ENCODE data around the gene POC1A. TPM values are rescaled to one million over a fixed set of nuclear protein-coding genes. Genes with fewer than 3 reads are reported as not detected.

Gene POC1A
- total RNA-seq, 1 experiment from 2014 or later: 43.0 TPM

- Histone ChIP-seq H3K79me2 (ENCODE audit: low read length) (0 out of 2 replicates have a peak, but pooled peaks cover 2% of the 10 kb centered on the region), H3K9ac (ENCODE audit: low read length) (no peak overlapping the region), H3K27me3 (ENCODE audit: low read length) (no peaks in the 10 kb centered on the region), H3K4me2 (ENCODE audit: low read length) (no peak overlapping the region), H3K9me3 (ENCODE audit: low read length) (no peaks in the 10 kb centered on the region), H3K4me3 (ENCODE audit: low read length) (no peak overlapping the region), H3F3A (ENCODE audit: low read length, unreplicated experiment) (peaks cover 4% of the 10 kb centered on the region), H3K4me1 (ENCODE audit: insufficient read depth, low read length) (peaks cover 14% of the 10 kb centered on the region), H3K36me3 (ENCODE audit: low read depth, low read length) (peaks cover 4% of the 10 kb centered on the region; the same call in 1 of the 2 replicates), H3K27ac (ENCODE audit: low read length) (no peak overlapping the region), H2AFZ (ENCODE audit: low read length) (no peak overlapping the region), H4K20me1 (ENCODE audit: low read length) (no peaks in the 10 kb centered on the region), H3K9me2 (replicated peaks; ENCODE audit: low read length) (no peaks in the 10 kb centered on the region)
- TF ChIP-seq EZH2phosphoT487 (IDR thresholded peaks at IDR 0.05; ENCODE audit: borderline replicate concordance, low read length) (no peak), EZH2 (IDR thresholded peaks at IDR 0.05; ENCODE audit: low read length, unreplicated experiment) (no peak), CTCF (conservative IDR thresholded peaks at IDR 0.05; ENCODE audit: low read depth, low read length) (no peak)
- no TSS peak for BruUV-seq (replicated peaks)
- CTCF ChIA-PET: interaction anchor here (0.6 kb wide), 1 partner anchor 9 kb away, joined by 3 read pairs; no protein-coding TSS in a partner anchor
- intact Hi-C loops (cut with micrococcal nuclease): no loop called here
- DNase-seq (no peak), ATAC-seq (no peak)
- POLR2A ChIA-PET (ENCODE audit: unreplicated experiment): no interaction called here
Measured at GRCh38 chr3:52132041-52132440, 22.2 kb downstream of the POC1A start.

GRCh38 chr3:52130966-52131622, 23.1 kb downstream of the POC1A start:
- no peaks in the 10 kb centered on the region for H3K27me3 ChIP-seq (ENCODE audit: low read length)
- H3K4me3 ChIP-seq (ENCODE audit: low read length): no peak overlapping the region
- H3K27ac ChIP-seq (ENCODE audit: low read length): no peak overlapping the region
- no peaks in the 10 kb centered on the region for H3K9me2 ChIP-seq (replicated peaks; ENCODE audit: low read length)
- POLR2A ChIA-PET (ENCODE audit: unreplicated experiment): interaction anchor here (0.6 kb wide), 1 partner anchor 17 kb away, joined by 10 read pairs; no protein-coding TSS in a partner anchor
- H3K9me3 ChIP-seq (ENCODE audit: low read length): no peaks in the 10 kb centered on the region
- H4K20me1 ChIP-seq (ENCODE audit: low read length): no peaks in the 10 kb centered on the region
- H3K4me2 ChIP-seq (ENCODE audit: low read length): no peak overlapping the region
- no TSS peak for BruUV-seq (replicated peaks)
- H3K36me3 ChIP-seq (ENCODE audit: low read depth, low read length): peaks cover 11% of the 10 kb centered on the region
- ATAC-seq: no peak
- CTCF ChIA-PET: interaction anchor here (0.6 kb wide), 1 partner anchor 13 kb away, joined by 8 read pairs; no protein-coding TSS in a partner anchor
- H2AFZ ChIP-seq (ENCODE audit: low read length): no peak overlapping the region
- H3K79me2 ChIP-seq (ENCODE audit: low read length): peaks cover 4% of the 10 kb centered on the region; the same call in 1 of the 2 replicates
- H3F3A ChIP-seq (ENCODE audit: low read length, unreplicated experiment): peaks cover 4% of the 10 kb centered on the region
- DNase-seq: no peak
- no peak for TF ChIP-seq CTCF (conservative IDR thresholded peaks at IDR 0.05; ENCODE audit: low read depth, low read length)
- no peak for TF ChIP-seq EZH2 (IDR thresholded peaks at IDR 0.05; ENCODE audit: low read length, unreplicated experiment)
- TF ChIP-seq EZH2phosphoT487 (IDR thresholded peaks at IDR 0.05; ENCODE audit: borderline replicate concordance, low read length): no peak
- intact Hi-C loops (cut with micrococcal nuclease): no loop called here
- H3K9ac ChIP-seq (ENCODE audit: low read length): no peak overlapping the region
- H3K4me1 ChIP-seq (ENCODE audit: insufficient read depth, low read length): peaks cover 14% of the 10 kb centered on the region
